T-helper 22 cell (primary cell): Measurements from ENCODE around the gene MBNL3.
"Not testable (repeated sequence)": the region's sequence is repeated elsewhere in the genome, so short reads cannot be mapped to it uniquely, and the experiment has no call there.

Experiments
- DNase-seq: peaks from one replicate; pipeline ENCODE4 v3.0.0-alpha.2; 2020; ENCODE audit warnings: low read depth

The MBNL3 gene

GRCh38 chrX:132375941-132376340 lies 112.9 kb downstream of the MBNL3 start:
- no peak for DNase-seq

- DNase-seq: no peak
Observed at GRCh38 chrX:132373610-132374009, 115.2 kb downstream of the MBNL3 start.

DNA sequence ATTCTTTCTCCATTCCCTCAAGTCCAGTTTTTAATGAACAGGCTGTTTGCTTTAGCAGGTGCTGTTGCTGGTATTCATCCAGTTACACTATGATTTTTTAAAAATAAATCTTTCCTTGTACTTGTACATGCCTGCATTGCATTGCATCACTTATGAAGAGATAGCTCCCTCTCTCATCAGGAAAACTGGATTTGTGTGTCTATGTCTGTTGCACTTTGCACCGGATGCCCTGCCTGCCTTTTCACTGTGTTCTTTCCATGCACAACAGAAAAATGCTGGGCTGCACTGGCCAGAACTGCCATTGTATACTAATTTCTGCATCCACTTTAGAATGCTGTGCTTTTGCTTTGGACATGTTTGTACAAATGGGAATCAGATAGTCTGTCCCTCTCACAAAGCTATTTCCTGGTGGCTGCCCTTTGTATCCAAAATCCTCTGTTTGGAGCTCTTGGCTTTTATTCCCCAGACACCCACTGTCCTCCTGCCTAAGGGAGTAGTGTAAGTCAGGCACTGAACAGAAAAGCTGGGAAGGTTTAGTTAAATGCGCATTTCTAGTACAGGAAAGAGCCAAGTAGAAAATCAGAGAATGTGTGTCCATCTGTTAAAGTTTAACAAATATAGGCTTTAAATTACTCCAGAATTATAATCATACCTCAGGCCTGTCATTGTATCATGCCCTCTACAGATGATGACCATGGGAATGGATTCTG lies 119.1 kb downstream of the MBNL3 start:
- DNase-seq: no peak

DNA sequence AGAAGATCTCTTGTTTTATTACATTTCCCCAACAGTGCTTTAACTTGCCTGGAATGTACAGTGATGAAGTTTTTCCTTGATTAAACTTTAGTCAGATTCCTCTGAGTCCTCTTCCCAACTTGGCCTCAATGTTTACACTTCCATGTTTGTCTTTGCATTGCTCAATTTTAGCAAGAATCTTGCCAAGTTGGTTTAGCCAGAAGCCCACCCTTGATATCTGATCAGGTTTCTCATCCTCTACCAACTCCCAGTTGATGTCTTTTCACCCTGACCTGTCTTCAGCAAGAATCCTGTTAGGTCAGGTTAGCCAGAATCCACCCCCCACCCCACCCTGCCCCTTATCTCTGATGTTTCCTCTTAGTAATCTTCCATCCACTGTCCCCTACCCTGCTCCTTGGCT lies 120.9 kb downstream of the MBNL3 start:
- DNase-seq: no peak

DNA sequence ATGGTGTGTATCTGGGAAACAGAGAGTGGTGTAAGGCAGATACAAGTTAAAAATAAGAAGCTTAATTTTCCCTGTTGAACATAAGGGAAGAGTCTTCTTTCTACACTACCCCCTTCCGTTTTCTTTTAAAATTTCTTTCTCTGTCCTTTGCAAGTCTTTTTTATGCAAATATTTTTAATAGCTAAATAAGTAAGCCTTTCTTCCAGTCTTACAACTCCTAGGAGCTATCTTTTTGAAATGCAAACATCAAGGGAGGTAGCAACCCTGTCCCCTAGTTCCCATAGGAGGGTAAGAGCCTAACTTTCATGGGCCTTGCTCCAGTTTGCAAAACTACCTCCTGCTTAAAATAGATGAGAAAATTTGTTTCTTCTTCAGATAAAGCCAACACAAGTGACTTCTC lies 121.5 kb downstream of the MBNL3 start:
- no peak for DNase-seq

GRCh38 chrX:132365490-132365889 lies 123.3 kb downstream of the MBNL3 start:
- no peak for DNase-seq

DNA sequence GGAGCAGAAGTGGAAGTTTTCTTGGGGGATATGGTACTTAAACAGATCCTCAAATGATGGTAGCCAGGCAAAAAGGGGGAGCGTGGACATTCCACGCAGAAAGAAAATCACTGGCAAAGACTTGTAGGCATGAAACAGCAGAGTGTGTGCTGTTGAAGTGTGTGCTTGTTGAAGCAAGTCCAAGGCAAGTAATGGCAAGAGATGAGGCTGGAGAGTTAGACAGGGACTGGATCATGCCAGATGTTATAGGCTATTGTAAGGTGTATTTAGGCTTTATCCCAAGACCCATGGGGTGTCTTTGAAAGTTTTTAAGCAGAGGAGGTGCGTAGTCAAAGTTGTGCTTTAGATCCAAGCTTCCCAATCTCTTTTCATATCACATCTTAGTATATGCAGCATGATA lies 124.5 kb downstream of the MBNL3 start:
- no peak for DNase-seq

GRCh38 chrX:132353430-132353829 lies 135.4 kb downstream of the MBNL3 start:
- DNase-seq: no peak

- DNase-seq: no peak
Observed at GRCh38 chrX:132336172-132336571, 152.7 kb downstream of the MBNL3 start.

DNA sequence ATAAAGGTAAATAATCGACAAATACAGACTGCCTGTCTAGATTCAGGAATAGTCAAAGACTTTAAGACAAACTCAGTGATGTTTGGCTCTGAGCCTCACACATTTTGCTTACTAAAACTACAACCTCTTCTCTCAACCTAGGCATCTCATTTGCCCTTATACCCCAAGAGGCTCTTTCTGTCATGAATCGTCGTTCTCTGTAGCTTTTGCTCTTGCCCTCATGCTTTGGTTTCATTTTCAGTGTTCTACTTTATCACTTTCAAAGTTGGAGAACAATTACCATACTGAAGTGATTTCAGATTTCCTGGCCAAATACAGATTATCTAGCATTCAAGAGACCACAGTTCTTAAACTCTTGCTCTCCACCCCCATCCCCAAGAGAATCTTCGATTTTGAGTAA lies 155.5 kb downstream of the MBNL3 start:
- DNase-seq: no peak

- no peak for DNase-seq
Observed at GRCh38 chrX:132331532-132331931, 157.3 kb downstream of the MBNL3 start.

DNA sequence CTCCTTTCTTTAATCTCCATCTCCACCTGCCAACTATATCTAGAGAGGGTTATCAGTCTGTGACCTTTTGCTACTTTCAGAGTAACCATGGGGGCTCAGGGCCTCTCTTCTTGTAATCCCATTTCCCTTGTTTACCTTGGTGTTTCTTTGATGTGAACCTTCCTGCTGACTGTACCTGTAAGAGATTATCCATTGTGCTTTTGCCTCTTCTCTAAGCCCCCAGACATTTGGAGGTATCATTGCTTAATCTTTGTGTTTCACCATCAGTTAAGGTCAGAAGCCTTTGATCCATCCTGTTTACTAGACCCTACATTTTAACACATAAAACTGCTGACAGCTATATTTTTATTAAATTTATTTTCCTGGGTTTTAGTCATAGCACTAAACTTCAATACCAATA lies 157.8 kb downstream of the MBNL3 start:
- no peak for DNase-seq

DNA sequence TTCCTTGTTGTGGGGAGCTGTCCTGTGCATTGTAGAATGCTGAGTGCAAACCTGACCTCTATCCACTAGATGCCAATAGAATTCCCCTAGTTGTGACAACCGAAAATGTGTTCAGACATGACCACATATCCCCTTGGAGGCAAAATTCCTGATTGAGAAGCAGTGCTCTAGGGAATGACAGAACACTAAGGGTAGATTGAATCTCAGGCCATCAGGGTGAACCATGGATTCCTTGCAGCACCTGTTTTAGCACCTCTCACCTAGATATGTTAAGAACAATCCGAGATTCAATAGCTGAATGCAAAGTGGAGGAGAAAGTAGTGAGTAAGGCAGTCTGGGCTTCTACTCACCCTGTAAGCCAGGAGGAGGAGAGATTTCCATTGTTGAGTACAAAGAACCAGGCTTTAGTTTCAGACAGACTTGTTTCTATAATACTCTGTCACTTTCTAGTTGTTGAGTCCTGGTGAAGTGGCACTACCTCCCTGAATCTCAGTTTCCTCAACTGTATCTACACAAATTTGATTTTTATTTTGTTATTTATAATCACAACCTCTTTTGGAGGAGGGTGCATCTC lies 158.6 kb downstream of the MBNL3 start:
- DNase-seq: no peak

DNA sequence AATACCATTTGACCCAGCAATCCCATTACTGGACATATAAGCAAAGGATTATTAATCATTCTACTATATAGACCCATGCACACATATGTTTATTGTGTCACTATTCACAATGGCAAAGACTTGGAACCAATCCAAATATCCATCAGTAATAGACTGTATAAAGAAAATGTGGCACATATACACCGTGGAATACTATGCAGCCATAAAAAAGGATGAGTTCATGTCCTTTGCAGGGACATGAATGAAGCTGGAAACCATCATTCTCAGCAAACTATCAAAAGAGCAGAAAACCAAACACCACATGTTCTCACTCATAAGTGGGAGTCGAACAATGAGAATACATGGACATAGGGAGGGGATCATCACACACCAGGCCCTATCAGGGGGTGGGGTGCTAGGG lies 161.9 kb downstream of the MBNL3 start:
- not testable (repeated sequence) for DNase-seq
